ENCODE data around the gene SCYGR1.

Gene SCYGR1

DNA sequence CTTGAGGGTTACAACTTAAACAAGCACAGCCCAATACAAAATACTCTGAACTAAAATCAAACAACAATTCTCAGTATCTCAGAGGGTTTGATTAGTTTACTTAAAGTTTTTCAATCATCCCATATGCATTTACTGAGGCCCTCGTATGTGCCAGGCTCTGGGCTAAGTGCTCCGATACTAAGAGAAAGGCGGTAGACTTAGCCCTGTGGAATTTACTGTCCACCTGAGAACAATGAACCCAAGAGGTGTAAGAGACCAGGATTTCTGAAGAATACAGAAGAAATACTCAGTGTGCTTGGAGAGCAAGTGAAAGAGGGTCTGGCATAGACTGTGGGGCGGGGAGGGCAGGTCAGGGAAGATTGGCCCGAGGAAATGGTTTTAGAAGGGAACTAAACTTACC is 25.1 kb upstream of the SCYGR1 start:
- POLR2A ChIA-PET: no interaction called here
- CTCF ChIA-PET: interaction anchor here (2.3 kb wide), 1 partner anchor 353 kb away, joined by 7 read pairs; no protein-coding TSS in a partner anchor
- TF ChIP-seq, protein P1, sequence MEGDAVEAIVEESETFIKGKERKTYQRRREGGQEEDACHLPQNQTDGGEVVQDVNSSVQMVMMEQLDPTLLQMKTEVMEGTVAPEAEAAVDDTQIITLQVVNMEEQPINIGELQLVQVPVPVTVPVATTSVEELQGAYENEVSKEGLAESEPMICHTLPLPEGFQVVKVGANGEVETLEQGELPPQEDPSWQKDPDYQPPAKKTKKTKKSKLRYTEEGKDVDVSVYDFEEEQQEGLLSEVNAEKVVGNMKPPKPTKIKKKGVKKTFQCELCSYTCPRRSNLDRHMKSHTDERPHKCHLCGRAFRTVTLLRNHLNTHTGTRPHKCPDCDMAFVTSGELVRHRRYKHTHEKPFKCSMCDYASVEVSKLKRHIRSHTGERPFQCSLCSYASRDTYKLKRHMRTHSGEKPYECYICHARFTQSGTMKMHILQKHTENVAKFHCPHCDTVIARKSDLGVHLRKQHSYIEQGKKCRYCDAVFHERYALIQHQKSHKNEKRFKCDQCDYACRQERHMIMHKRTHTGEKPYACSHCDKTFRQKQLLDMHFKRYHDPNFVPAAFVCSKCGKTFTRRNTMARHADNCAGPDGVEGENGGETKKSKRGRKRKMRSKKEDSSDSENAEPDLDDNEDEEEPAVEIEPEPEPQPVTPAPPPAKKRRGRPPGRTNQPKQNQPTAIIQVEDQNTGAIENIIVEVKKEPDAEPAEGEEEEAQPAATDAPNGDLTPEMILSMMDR (IDR thresholded peaks at IDR 0.05; ENCODE audit: insufficient read depth, low read length, missing control alignments): no peak
- no peak overlapping the region for H3K4me3 ChIP-seq (ENCODE audit: low read depth, low read length)
- no peak for DNase-seq (ENCODE audit: low read depth, low spot score)

DNA sequence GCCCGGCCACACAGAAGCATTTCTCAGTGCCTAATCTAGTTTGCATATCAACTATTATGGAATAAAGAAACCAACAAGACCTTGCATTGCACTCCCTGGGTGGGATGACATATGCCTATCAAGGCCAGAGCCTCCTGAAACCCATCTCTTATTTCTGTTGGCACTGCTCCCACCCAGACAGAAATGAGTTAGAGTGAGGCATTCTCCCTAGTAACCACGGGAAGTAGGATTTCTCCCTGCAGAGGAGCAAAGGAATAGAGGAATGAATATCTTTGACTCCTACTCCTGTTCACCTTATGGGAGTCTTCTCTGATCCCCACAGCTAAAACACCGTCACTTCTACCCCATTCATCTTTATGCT is 24.2 kb upstream of the SCYGR1 start:
- ChIA-PET POLR2A (no interaction called here), CTCF (interaction anchor here (4.8 kb wide), 1 partner anchor 354 kb away, joined by 30 read pairs; no protein-coding TSS in a partner anchor)
- TF ChIP-seq, protein P1 (IDR thresholded peaks at IDR 0.05; ENCODE audit: insufficient read depth, low read length, missing control alignments): no peak
- no peak overlapping the region for H3K4me3 ChIP-seq (ENCODE audit: low read depth, low read length)
- no peak for DNase-seq (ENCODE audit: low read depth, low spot score)

DNA sequence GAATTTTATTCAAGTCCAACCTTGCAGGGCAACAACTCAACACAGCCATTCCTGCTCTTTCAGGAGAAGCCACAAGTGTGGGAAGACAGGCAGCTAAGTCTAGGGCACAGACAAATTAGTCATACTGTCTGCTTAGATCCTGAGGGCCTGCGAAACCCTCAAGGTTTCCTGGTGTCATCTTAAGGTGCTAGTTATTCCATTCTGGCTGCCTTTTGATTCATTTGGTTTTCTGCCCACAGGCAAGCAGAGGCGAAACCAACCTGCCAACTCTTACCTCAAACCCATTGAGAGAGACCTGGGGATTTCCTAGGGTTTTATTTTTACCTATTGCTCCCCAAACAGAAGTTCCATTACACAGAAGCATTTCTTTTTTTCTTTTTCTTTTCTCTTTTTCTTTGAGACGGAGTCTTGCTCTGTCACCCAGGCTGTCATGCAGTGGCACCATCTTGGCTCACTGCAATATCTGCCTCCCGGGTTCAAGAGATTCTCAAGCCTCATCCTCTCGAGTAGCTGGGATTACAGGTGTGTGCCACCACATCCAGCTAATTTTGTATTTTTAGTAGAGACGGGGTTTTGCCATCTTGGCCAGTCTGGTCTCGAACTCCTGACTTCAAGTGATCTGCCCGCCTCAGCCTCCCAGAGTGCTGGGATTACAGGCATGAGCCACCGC is 23.7 kb upstream of the SCYGR1 start:
- no peak for DNase-seq (ENCODE audit: low read depth, low spot score)
- TF ChIP-seq, protein P1 (IDR thresholded peaks at IDR 0.05; ENCODE audit: insufficient read depth, low read length, missing control alignments): no peak
- ChIA-PET CTCF (interaction anchor here (0.7 to 4.8 kb wide), 4 partner anchors 109 to 484 kb away, joined by 3 to 30 read pairs (median 4); no protein-coding TSS in a partner anchor), POLR2A (no interaction called here)
- H3K4me3 ChIP-seq (ENCODE audit: low read depth, low read length): no peak overlapping the region

DNA sequence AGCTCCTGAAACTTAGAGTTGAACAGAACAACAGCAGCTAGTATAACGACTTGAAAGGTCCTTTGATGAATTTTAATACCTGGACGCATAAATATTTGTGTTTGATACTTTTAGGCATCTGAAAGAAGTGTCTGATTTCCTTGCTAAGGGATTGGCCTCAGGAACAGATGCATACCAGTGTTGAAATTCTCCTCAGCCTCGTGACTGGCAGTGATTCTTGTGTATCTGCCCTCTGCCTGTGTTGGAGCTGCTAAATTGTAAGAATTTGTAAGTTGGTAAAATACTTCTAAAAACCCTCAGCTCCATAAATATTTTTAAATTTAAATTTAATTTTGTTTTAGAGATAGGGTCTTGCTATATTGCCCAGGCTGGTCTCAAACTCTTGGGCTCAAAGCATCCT is 22.4 kb upstream of the SCYGR1 start:
- ChIA-PET POLR2A (no interaction called here), CTCF (interaction anchor here (0.8 to 4.8 kb wide), 5 partner anchors 61 to 356 kb away, joined by 3 to 30 read pairs (median 4); partner anchors contain the start of gene AGFG1)
- TF ChIP-seq, protein P1 (IDR thresholded peaks at IDR 0.05; ENCODE audit: insufficient read depth, low read length, missing control alignments): no peak
- DNase-seq (ENCODE audit: low read depth, low spot score): no peak
- H3K4me3 ChIP-seq (ENCODE audit: low read depth, low read length): no peak overlapping the region

DNA sequence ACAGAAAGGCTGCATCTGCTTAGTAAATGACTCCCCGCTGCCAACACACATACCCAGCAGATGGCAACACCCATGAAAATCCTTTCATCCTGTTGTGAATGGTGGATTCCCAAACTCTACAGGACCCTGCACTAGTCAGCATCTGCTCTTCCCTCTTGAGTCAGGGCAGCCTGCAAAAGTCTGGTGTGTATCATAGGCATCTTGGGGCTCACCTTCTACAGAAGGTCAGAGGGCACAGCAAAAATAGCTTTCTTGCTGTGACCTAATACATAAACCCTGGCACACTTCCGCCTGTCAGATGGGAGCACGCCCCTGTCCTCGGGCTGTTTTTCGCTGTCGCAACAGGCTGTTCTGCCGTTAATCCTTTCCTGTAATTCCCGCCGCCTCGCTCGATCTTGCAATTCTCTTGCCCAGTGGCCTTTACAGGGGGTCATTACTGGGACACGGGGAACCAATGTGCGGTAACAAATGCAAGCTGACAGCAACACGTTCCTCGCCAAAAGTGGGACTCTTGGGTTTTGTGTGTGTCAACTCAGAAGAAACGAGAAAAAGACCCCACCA is 19.9 kb upstream of the SCYGR1 start:
- CTCF ChIA-PET: interaction anchor here (1.3 to 4.8 kb wide), 6 partner anchors 8 to 482 kb away, joined by 3 to 103 read pairs (median 9); no protein-coding TSS in a partner anchor
- TF ChIP-seq, protein P1 (IDR thresholded peaks at IDR 0.05; ENCODE audit: insufficient read depth, low read length, missing control alignments): no peak
- no peak overlapping the region for H3K4me3 ChIP-seq (ENCODE audit: low read depth, low read length)
- POLR2A ChIA-PET: no interaction called here
- DNase-seq (ENCODE audit: low read depth, low spot score): no peak
